Stimulated activated CD8-positive, alpha-beta memory T cell treated with anti-CD3 and anti-CD28 coated beads, Interleukin-7, amount 100 ng/mL, for 4 hours (primary cell): Measurements from ENCODE around the gene MYLK4.

Experiments used
- DNase-seq, 2 donors: peaks; one replicate each; pipeline ENCODE4 v3.0.0-alpha.2; 2020; ENCODE audit warnings: low read depth in 2 of 2

Gene MYLK4

DNA sequence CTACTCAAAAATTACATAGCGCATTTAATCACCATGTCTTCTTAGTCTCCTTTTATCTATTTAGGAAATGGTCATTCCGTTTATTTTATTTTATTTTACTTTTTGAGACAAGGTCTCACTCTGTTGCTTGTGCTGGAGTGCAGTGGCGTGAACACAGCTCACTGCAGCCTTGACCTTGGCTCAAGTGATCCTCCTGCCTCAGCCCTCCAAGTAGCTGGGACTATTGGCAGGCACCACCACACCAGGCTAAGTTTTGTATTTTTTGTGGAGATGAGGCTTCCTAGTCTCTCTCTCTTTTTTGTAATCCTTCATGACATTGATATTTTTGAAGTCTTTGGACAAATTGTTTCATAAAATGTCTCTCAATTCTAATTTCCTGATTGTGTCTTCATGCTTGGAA lies 4.7 kb upstream of the MYLK4 start:
- no peak for DNase-seq

GRCh38 chr6:2754911-2755310 lies 4.2 kb upstream of the MYLK4 start:
- no peak for DNase-seq

DNA sequence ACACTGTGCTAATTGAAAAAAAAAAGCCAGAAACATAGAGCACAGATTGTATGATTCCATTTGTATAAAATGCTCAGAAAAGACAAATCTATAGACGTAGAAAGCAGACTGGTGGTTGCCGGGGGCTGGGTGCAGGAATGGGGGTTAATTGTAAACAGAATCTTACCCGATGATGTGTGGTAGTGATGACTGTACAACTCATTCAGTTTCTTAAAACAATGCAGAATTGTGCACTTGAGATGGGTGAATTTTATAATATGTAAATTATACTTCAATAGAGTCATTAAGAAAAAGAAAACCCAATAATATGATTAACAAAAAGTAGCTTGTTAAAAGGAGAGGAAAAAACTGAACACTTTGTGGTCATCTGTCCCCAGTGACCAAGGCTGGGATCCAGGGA lies 3.7 kb upstream of the MYLK4 start:
- DNase-seq: no peak

DNA sequence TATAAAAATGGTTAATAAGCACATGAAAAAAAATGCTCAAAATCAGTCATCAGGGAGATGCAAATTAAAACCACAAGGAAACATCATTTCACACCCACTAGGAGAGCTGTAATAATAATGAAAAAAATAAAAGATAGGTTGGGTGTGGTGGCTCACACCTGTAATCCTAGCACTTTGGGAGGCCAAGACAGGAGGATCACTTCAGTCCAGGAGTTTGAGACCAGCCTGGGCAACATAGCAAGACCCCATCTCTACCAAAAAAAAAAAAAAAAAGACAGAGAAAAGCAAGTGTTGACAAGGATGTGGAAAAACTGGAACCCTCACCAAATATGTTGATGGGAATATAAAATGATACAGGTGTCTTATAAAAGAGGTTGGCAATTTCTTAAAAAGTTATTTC lies 3.0 kb upstream of the MYLK4 start:
- no peak for DNase-seq

DNA sequence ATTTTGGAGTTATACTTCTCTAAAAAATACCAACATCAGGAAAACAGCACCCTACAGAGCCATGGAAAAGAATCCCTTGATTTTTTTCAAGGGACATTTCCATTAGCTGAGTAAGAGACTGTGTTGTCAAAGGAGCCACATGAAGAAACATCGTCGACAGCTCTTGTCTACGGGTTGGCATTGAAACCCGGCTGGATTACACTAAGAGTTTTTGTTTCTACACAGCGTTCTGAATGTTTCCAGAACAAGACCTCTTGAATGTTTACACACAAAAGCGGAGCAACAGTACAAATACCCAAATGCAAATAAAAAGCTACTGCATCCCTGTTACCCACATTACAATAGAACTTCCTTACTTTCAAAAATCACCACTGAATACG lies 2.4 kb upstream of the MYLK4 start:
- no peak for DNase-seq

DNA sequence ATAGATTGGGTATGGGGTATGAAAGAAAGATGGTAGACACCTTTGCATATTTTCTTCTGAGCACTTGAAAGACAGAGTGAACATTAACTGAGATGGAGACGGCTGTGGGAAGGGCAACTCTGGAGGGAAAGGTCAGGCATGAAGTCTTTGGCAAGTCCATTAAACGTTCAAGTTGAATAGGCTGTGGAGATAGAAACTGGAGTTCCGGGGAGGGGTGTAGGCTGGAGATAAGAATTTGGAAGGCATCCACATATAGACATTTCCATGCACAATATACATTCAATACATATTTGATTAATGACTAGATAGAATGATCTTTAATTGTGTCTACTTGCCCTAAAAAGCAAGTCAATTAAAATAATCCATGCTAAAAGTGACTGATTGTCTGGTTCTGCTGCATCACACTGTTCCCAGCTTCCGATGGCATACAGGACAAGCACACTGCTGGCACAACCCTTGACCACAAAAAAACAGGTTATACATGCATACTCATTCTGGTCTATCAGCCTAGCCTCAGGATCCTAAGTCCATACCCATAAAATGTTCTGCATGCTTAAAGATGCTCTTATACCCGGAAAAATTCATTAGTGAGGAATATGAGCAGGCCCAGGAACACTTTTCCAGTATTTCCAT lies 1.9 kb upstream of the MYLK4 start:
- no peak for DNase-seq

- no peak for DNase-seq
These were observed 1.1 kb upstream of the MYLK4 start for GRCh38 chr6:2751871-2752270.

GRCh38 chr6:2749969-2750600 lies 637 bp downstream of the MYLK4 start:
- DNase-seq: peak; percentile 46 to 47

- no peak for DNase-seq
These were observed 2.5 kb downstream of the MYLK4 start for GRCh38 chr6:2748183-2748582.

DNA sequence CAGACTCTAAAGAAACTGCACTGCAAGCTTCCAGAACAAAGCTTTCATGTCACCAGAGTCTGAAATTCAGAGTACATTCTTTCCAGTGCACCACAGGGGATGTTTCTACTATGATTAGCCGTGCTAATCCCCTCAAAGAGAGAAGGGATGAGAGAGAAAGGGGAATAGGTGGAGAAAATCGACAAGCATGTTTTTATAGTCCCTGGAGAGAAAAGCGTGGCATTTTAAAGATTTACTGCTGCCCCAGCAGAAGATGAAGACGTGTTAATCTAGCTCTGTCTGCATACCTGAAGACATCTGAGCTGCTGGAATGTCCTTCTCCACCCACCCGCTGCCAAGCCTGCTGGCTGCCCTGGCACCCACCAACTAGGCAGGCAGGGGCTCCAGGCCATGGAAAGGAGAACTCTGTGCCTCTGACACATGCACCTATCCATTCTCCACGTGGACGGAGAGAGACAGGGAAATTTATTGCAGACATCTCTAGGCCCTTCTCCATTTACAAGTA lies 4.1 kb downstream of the MYLK4 start:
- DNase-seq: no peak

DNA sequence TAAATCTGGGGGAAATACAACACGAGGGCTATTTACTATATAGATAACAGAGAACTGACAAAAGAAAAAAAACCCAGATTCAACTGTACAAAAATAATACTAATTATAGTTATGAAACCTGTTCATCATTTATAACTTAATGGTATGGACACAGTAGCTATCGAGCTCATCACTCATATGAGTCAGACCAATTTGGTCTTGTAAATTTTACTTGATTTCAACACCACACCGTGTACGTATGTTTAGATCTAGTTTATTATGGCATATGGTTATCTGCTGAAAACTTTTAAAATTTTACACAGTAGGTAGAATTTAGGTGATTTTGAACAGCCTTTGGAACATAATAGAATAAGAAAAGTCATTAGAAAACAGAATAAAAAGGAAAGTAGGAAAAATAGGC lies 5.5 kb downstream of the MYLK4 start:
- no peak for DNase-seq

DNA sequence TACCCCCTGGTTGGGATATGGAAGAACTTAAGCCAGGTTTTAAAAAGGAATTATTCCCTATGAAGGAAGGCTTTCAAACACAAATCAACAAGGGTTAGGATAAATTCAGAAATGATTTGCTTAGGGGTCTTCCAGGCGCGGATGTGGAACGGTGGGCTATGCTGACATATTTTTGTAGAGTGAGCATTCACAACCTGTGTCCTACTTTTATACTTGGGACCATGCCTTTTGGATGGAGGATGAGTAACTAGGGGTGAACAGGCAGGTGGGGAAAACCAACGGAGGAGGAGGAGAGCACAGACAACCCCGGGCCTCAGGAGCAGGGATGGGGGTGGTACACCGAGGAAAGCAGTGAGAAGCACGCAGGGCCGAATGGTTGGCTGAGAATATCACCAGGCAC lies 5.9 kb downstream of the MYLK4 start:
- no peak for DNase-seq

GRCh38 chr6:2744209-2744771 lies 6.4 kb downstream of the MYLK4 start:
- no peak for DNase-seq

DNA sequence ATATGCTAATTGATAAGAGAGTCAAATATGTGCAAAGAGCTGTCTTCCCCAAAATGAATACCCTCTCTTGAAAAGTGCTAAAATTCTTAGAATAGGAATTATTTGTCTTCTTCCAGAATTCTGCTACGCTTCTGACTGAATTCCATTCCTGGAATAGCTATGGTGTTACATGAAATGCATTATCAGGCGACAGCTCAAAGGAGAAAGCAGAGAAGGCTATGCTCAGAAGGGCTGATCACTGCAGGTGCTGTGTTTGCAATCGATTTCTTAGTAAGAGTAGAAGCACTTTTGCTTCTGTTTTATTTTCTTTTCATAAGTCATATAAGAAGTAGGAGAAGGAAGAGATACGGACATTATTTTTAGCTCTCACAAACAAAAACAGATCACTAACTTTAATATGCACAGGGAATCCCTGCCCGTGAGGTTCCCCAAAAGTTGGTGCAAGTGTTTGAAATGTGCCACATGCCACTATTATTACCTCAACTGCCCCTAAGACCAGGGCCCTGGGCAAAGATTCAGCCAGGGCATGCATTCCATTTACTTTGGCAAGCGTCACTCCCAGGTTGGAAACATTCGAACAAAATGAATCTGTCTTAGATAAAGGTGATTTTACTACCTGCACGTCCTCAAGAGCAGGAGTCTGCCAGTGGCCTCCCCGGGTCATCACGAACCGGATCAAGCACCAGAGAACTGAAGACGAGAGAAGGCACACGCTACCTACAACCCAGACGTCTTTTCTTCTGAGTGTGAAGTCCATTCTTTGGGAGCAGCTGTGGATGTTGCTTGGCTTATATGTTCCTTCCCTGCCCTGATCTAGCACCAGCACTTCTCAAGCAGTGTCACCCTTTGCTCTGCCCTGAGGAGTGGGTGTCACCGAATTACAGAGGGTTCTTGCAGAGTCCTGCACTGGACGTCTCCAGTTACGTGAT lies 7.2 kb downstream of the MYLK4 start:
- DNase-seq: no peak

DNA sequence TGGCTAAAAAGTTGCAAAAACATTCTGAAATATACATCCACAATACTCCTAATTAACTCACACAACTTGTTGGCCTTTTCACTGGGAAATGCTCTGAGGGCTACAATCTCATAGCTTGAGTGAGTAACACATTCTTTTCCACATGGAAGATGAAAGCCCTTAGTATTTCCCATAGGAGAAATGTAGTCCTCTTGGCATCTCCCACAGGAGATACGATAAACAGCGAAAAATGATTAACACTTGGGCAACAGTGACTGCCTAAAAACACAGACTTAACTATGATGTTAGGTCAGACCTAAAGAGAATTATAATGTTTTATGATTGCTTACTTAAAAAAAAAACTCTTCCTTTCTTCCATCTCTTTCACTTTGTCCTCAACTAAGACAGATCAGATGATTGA lies 9.0 kb downstream of the MYLK4 start:
- no peak for DNase-seq

DNA sequence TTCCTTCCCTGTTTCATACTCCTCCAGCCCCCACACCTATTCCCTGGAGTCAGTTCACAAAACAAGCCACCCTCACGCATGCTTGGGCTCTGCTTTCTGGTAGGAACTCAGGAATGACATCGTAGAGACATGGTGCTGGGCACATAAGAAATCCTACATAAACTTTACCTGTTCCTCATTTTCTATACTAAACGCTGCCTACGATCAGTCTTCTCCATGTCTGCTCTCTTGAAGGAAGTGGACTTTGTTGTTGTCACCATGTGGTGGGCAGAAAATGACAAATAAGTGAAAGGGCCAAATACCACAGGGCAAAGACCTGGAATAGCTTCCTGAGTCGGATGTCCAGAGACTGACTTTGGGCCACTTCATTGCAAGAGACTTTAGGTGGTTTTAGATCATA lies 10.1 kb downstream of the MYLK4 start:
- DNase-seq: no peak

- DNase-seq: no peak
These were observed 11.4 kb downstream of the MYLK4 start for GRCh38 chr6:2739335-2739734.

DNA sequence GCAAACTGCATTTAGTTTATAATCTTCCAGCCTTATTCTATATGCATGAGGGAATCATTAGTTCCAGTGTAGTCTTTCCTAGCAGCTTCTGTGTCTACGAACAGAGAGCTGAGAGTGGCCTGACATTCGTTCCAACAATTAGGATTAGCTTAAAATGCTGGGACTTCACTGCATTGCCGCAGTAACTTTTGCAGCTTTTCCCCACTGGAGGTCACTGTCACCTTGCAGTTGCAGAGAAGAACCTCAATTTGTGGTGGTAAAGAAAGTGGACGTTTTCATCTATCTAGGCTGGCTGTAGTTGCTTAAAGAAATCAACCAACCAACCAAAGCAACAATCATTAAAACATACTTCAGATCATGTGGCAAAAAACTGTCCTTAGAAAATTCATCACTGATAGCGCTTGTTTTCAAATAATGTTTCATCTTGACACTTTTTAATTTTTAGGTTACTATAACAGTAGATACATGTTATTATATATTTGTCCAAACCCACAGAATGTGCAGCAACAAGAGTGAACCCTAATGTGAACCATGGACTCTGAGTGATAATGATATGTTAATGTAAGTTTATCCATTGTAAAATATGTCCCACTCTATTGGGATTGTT lies 12.2 kb downstream of the MYLK4 start:
- DNase-seq: peak; percentile 17 to 23

- no peak for DNase-seq
These were observed 12.8 kb downstream of the MYLK4 start for GRCh38 chr6:2737885-2738284.

- DNase-seq: no peak
These were observed 16.1 kb downstream of the MYLK4 start for GRCh38 chr6:2734488-2735166.

DNA sequence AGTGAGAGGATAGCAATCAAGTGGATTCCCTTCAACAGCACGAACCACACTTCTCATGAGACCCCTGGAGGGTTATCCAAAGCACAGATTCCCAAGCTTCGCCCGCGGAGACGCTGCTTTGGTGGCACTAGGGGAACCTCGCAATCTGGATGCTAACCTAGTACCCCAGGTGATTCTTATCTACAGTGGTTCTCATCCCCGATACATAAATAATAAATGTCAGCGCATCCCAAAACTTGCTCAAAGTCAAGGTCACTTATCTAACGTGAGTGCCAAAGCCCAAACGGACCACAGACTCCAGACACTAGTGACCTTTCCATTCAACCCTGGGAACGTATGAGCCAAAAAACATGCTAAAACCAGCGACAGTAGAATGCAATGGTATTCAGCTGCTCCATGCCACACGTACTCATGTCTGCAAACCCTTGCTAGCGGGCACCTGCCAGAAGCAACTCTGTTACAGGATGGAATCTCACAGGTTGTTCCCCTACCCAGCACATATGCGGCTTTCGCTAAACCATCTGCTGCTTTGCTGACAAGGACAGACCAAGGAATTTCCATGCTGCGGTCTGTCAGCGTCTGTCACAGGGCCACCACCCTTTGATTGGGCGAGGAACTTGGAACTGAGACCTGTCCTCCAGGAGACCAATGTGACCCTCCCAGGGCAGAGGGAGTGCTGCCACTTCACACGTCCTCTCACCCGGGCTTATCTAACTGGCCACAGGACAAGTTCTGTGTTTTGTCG lies 16.8 kb downstream of the MYLK4 start:
- no peak for DNase-seq
